Activated CD8-positive, alpha-beta T cell treated with anti-CD3 and anti-CD28 coated beads for 36 hours (primary cell): ENCODE data around the gene FAF1. TPM values are rescaled to one million over a fixed set of nuclear protein-coding genes. Genes with fewer than 3 reads are reported as not detected.

ENCODE experiments used
- ATAC-seq: fragments of 200-7000 bp; cut with Tn5 transposase; one replicate; pipeline ENCODE4 v1.10.0; 2021; ENCODE audit warnings: mild to moderate bottlenecking, moderate library complexity
- CTCF ChIA-PET: fragments of 350-600 bp; sonication (Branson Sonifier 250); formaldehyde crosslinking; loops from one replicate; lab custom pipeline; 2021; ENCODE audit warnings: antibody characterized with exemption; lab: Charles Lee
- POLR2A ChIA-PET: fragments of 350-600 bp; sonication (Branson Sonifier 250); formaldehyde crosslinking; loops from one replicate; lab custom pipeline; 2021; ENCODE audit warnings: antibody characterized with exemption; lab: Charles Lee
- DNase-seq: peaks from one replicate; pipeline ENCODE4 v3.0.0-alpha.2; 2020
- H3K27ac Mint-ChIP-seq: one replicate; pipeline ENCODE4 v1.8.0; 2021; ENCODE audit warnings: mild to moderate bottlenecking, mixed read lengths
- H3K27me3 Mint-ChIP-seq: one replicate; pipeline ENCODE4 v1.8.0; 2021; ENCODE audit warnings: mixed read lengths
- H3K36me3 Mint-ChIP-seq: one replicate; pipeline ENCODE4 v1.8.0; 2021; ENCODE audit warnings: low read depth, mixed read lengths
- H3K4me1 Mint-ChIP-seq: one replicate; pipeline ENCODE4 v1.8.0; 2021; ENCODE audit warnings: low read depth, mixed read lengths
- H3K4me3 Mint-ChIP-seq: one replicate; pipeline ENCODE4 v1.8.0; 2021; ENCODE audit warnings: mild to moderate bottlenecking, moderate library complexity, mixed read lengths
- H3K9me3 Mint-ChIP-seq: one replicate; pipeline ENCODE4 v1.8.0; 2021; ENCODE audit warnings: mixed read lengths
- CTCF ChIP-seq: fragments of 200-600 bp; IDR thresholded peaks from one replicate; pipeline ENCODE4 v1.8.0; 2022; ENCODE audit warnings: antibody characterized with exemption, mild to moderate bottlenecking
- intact Hi-C: fragments of 100-400 bp; cut with micrococcal nuclease; formaldehyde crosslinking; loops from one replicate; pipeline ENCODE4 v1.10.0; 2022
- total RNA-seq, 2 experiments: library from RNA; stranded (reverse); gene quantifications; one replicate each; pipeline ENCODE4 v1.2.3, GENCODE V29; 2021

Gene FAF1
- total RNA-seq, 2 experiments from 2014 or later: 82.2 to 87.0 TPM

DNA sequence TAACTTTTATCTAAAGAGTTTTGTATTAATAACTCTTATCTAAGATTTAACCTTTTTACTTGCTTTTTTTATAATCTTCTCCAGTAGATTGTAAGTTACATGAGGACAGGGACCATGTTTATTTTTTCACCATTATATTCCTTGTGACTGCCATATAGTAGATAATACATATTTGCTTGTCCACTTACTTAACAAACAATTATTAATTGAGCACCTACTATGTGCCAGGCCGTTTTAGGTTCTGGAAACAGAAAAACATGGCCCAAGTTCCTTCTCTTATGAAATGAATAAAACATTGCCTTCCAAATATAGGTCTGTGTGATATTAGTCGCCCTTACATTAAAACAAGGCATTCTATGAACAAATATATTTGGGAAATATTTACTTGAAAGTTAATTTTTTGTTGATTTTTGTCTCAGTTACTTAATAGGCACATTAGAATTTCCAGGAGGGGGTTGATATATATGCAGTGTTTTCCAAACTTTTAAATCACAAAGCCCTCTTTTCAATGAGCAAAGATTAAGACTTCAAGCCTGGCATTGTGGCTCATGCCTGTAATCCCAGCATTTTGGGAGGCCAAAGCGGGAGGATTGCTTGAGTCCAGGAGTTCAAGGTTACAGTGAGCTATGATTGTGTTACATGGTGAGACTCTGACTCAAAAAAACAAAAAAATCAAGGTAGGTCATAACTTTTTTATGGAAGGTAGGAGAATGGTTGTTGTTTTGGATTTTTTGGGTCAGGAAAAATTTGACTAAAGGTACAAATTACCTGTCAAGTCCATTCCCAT lies 32.7 kb upstream of the FAF1 start:
- POLR2A ChIA-PET: no interaction called here

GRCh38 chr1:50989694-50990093 lies 29.6 kb upstream of the FAF1 start:
- ATAC-seq (no peak), DNase-seq (no peak)
- no peaks in the 10 kb centered on the region for H3K9me3 Mint-ChIP-seq
- no peaks in the 10 kb centered on the region for H3K4me1 Mint-ChIP-seq
- H3K27ac Mint-ChIP-seq: no peak overlapping the region
- TF ChIP-seq CTCF: no peak
- no peaks in the 10 kb centered on the region for H3K27me3 Mint-ChIP-seq
- intact Hi-C loops: no loop called here
- ChIA-PET POLR2A (no interaction called here), CTCF (no interaction called here)
- H3K4me3 Mint-ChIP-seq: no peak overlapping the region
- no peaks in the 10 kb centered on the region for H3K36me3 Mint-ChIP-seq

More for the DNA sequence above, 32.7 kb upstream of the FAF1 start:
- H3K4me3 Mint-ChIP-seq: no peak overlapping the region
- intact Hi-C loops: no loop called here
- H3K27ac Mint-ChIP-seq: no peak overlapping the region
- no peaks in the 10 kb centered on the region for H3K4me1 Mint-ChIP-seq
- H3K27me3 Mint-ChIP-seq: no peaks in the 10 kb centered on the region
- no peak for ATAC-seq
- no peak for DNase-seq
- no peaks in the 10 kb centered on the region for H3K36me3 Mint-ChIP-seq
- CTCF ChIA-PET: interaction anchor here (0.6 kb wide), 1 partner anchor 247 kb away, joined by 3 read pairs; no protein-coding TSS in a partner anchor
- no peak for TF ChIP-seq CTCF
- no peaks in the 10 kb centered on the region for H3K9me3 Mint-ChIP-seq

DNA sequence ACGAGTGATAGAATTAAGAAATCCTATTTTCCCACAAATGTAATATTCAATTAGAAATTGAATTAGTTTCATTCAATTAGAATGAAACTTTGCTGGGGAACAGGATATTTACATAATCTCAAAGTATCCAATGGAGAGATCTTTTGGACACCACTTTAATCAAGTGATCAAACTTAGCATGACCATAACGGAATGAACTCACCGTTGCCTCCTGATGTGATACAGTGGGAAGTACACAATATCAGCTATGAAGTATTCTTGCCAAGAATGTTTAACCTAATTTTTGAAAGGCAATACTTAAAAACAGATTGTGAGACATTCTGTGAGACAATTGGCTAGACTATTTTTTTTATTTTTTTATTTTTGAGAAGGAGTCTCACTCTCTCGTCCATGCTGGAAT lies 26.6 kb upstream of the FAF1 start:
- no peak for TF ChIP-seq CTCF
- H3K36me3 Mint-ChIP-seq: no peaks in the 10 kb centered on the region
- no peaks in the 10 kb centered on the region for H3K9me3 Mint-ChIP-seq
- no peak overlapping the region for H3K4me3 Mint-ChIP-seq
- intact Hi-C loops: no loop called here
- H3K27ac Mint-ChIP-seq: no peak overlapping the region
- DNase-seq (no peak), ATAC-seq (no peak)
- H3K4me1 Mint-ChIP-seq: no peaks in the 10 kb centered on the region
- CTCF ChIA-PET: no interaction called here
- POLR2A ChIA-PET: no interaction called here
- H3K27me3 Mint-ChIP-seq: no peaks in the 10 kb centered on the region

GRCh38 chr1:50985094-50985493 lies 25.0 kb upstream of the FAF1 start:
- H3K4me1 Mint-ChIP-seq: no peaks in the 10 kb centered on the region
- H3K4me3 Mint-ChIP-seq: no peak overlapping the region
- ChIA-PET CTCF (no interaction called here), POLR2A (no interaction called here)
- no peaks in the 10 kb centered on the region for H3K9me3 Mint-ChIP-seq
- no peak for DNase-seq
- H3K27me3 Mint-ChIP-seq: no peaks in the 10 kb centered on the region
- H3K27ac Mint-ChIP-seq: no peak overlapping the region
- intact Hi-C loops: no loop called here
- H3K36me3 Mint-ChIP-seq: no peaks in the 10 kb centered on the region
- TF ChIP-seq CTCF: no peak
- no peak for ATAC-seq

GRCh38 chr1:50983219-50983802 lies 23.2 kb upstream of the FAF1 start:
- intact Hi-C loops: no loop called here
- Mint-ChIP-seq H3K4me3 (no peak overlapping the region), H3K27ac (no peak overlapping the region), H3K27me3 (peaks cover 8% of the 10 kb centered on the region), H3K9me3 (no peaks in the 10 kb centered on the region), H3K4me1 (peaks cover 11% of the 10 kb centered on the region), H3K36me3 (no peaks in the 10 kb centered on the region)
- DNase-seq: no peak
- ATAC-seq: no peak
- ChIA-PET CTCF (no interaction called here), POLR2A (no interaction called here)
- no peak for TF ChIP-seq CTCF
